ENCODE results near the gene RAPSN.

The RAPSN gene

GRCh38 chr11:47406896-47407745 is 41.8 kb downstream of the RAPSN start:
- no peak for DNase-seq

GRCh38 chr11:47403571-47403970 is 45.4 kb downstream of the RAPSN start:
- no peak for DNase-seq

- DNase-seq, result no peak
These were observed 45.8 kb downstream of the RAPSN start for GRCh38 chr11:47403135-47403534.

- no peak for DNase-seq
These were observed 48.1 kb downstream of the RAPSN start for GRCh38 chr11:47400768-47401279.

- DNase-seq, result no peak
These were observed 48.8 kb downstream of the RAPSN start for GRCh38 chr11:47399860-47400767.

- no peak for DNase-seq
These were observed 50.4 kb downstream of the RAPSN start for GRCh38 chr11:47398551-47398950.

GRCh38 chr11:47398011-47398410 is 50.9 kb downstream of the RAPSN start:
- DNase-seq, result no peak

- no peak for DNase-seq
These were observed 53.0 kb downstream of the RAPSN start for GRCh38 chr11:47396049-47396320.

- no peak for DNase-seq
These were observed 53.5 kb downstream of the RAPSN start for GRCh38 chr11:47395223-47396048.

- no peak for DNase-seq
These were observed 54.4 kb downstream of the RAPSN start for GRCh38 chr11:47394322-47395222.

- DNase-seq, result no peak
These were observed 55.0 kb downstream of the RAPSN start for GRCh38 chr11:47394050-47394321.

GRCh38 chr11:47393163-47394049 is 55.5 kb downstream of the RAPSN start:
- peak; percentile 62 for DNase-seq

GRCh38 chr11:47392546-47393162 is 56.3 kb downstream of the RAPSN start:
- DNase-seq, result no peak

GRCh38 chr11:47391711-47392432 is 57.1 kb downstream of the RAPSN start:
- no peak for DNase-seq

GRCh38 chr11:47391077-47391583 is 57.8 kb downstream of the RAPSN start:
- DNase-seq, result no peak

GRCh38 chr11:47390422-47390760 is 58.5 kb downstream of the RAPSN start:
- no peak for DNase-seq

GRCh38 chr11:47389577-47390421 is 59.1 kb downstream of the RAPSN start:
- DNase-seq, result no peak

- DNase-seq, result no peak
These were observed 60.0 kb downstream of the RAPSN start for GRCh38 chr11:47388697-47389576.

All from fibroblast of upper back skin (primary cell).